ENCODE measurements around the gene KCNH1.

- TF ChIP-seq, protein P1, sequence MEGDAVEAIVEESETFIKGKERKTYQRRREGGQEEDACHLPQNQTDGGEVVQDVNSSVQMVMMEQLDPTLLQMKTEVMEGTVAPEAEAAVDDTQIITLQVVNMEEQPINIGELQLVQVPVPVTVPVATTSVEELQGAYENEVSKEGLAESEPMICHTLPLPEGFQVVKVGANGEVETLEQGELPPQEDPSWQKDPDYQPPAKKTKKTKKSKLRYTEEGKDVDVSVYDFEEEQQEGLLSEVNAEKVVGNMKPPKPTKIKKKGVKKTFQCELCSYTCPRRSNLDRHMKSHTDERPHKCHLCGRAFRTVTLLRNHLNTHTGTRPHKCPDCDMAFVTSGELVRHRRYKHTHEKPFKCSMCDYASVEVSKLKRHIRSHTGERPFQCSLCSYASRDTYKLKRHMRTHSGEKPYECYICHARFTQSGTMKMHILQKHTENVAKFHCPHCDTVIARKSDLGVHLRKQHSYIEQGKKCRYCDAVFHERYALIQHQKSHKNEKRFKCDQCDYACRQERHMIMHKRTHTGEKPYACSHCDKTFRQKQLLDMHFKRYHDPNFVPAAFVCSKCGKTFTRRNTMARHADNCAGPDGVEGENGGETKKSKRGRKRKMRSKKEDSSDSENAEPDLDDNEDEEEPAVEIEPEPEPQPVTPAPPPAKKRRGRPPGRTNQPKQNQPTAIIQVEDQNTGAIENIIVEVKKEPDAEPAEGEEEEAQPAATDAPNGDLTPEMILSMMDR (conservative IDR thresholded peaks at IDR 0.05; ENCODE audit: low read depth in 2 of 2), result no peak
- TF ChIP-seq EZH2phosphoT487 (IDR thresholded peaks at IDR 0.05; ENCODE audit: unreplicated experiment), result no peak
- no peak for TF ChIP-seq JUNB (IDR thresholded peaks at IDR 0.05; ENCODE audit: unreplicated experiment)
- TF ChIP-seq ZNF114 (CRISPR knock-in tag; IDR thresholded peaks at IDR 0.05), result no peak
- TF ChIP-seq EZH2 (IDR thresholded peaks at IDR 0.05; ENCODE audit: low read depth, unreplicated experiment), result no peak
- TF ChIP-seq, protein P2, sequence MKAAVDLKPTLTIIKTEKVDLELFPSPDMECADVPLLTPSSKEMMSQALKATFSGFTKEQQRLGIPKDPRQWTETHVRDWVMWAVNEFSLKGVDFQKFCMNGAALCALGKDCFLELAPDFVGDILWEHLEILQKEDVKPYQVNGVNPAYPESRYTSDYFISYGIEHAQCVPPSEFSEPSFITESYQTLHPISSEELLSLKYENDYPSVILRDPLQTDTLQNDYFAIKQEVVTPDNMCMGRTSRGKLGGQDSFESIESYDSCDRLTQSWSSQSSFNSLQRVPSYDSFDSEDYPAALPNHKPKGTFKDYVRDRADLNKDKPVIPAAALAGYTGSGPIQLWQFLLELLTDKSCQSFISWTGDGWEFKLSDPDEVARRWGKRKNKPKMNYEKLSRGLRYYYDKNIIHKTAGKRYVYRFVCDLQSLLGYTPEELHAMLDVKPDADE (IDR thresholded peaks at IDR 0.05), result no peak
- TF ChIP-seq, protein P3, sequence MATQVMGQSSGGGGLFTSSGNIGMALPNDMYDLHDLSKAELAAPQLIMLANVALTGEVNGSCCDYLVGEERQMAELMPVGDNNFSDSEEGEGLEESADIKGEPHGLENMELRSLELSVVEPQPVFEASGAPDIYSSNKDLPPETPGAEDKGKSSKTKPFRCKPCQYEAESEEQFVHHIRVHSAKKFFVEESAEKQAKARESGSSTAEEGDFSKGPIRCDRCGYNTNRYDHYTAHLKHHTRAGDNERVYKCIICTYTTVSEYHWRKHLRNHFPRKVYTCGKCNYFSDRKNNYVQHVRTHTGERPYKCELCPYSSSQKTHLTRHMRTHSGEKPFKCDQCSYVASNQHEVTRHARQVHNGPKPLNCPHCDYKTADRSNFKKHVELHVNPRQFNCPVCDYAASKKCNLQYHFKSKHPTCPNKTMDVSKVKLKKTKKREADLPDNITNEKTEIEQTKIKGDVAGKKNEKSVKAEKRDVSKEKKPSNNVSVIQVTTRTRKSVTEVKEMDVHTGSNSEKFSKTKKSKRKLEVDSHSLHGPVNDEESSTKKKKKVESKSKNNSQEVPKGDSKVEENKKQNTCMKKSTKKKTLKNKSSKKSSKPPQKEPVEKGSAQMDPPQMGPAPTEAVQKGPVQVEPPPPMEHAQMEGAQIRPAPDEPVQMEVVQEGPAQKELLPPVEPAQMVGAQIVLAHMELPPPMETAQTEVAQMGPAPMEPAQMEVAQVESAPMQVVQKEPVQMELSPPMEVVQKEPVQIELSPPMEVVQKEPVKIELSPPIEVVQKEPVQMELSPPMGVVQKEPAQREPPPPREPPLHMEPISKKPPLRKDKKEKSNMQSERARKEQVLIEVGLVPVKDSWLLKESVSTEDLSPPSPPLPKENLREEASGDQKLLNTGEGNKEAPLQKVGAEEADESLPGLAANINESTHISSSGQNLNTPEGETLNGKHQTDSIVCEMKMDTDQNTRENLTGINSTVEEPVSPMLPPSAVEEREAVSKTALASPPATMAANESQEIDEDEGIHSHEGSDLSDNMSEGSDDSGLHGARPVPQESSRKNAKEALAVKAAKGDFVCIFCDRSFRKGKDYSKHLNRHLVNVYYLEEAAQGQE (IDR thresholded peaks at IDR 0.05; ENCODE audit: unreplicated experiment), result no peak
- no peak for TF ChIP-seq POLR2AphosphoS5 (IDR thresholded peaks at IDR 0.05; ENCODE audit: low read depth)
- no peak for TF ChIP-seq CREB1 (CRISPR knock-in tag; IDR thresholded peaks at IDR 0.05; ENCODE audit: low read depth)
- TF ChIP-seq ZNF331 (CRISPR knock-in tag; IDR thresholded peaks at IDR 0.05; ENCODE audit: low read depth), result no peak
- TF ChIP-seq NANOG (IDR thresholded peaks at IDR 0.05; ENCODE audit: borderline replicate concordance), result no peak
- no peak for TF ChIP-seq STAT1 (IDR thresholded peaks at IDR 0.05; ENCODE audit: unreplicated experiment)
Observed at GRCh38 chr1:210917560-210918169, 216.3 kb downstream of the KCNH1 start.

All from GM23338 (cell line).